ENCODE results near the gene MEIOB.

DNA sequence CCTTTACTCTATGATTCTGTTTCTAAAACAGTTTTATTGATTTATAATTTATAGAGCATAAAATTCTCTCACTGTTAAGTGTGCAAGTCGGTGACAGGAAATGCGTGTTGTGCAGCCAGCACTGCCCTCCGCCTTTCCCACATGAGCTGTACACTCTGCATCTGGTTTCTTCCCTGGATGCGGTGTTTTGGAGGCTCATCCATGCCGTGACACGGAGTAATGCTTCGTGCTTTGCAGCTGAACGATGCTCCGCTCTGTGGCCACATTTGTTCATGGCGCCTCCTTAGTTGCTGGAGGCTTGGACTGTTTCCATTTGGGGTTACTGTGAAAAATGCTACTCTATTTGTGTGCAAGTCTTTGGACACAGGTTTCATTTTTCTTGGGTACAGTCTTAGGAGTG is 71.3 kb downstream of the MEIOB start:
- TF ChIP-seq CTCF (conservative IDR thresholded peaks at IDR 0.05; ENCODE audit: low read depth, low read length) (no peak), EZH2phosphoT487 (IDR thresholded peaks at IDR 0.05; ENCODE audit: borderline replicate concordance, low read length) (no peak)
